KBM-7 (cell line): Measurements from ENCODE around the gene NAT16.

Experiments used
- DNase-seq: peaks from one replicate; pipeline ENCODE4 v3.0.0-alpha.2; 2015
- in situ Hi-C: fragments of 300-500 bp; cut with MboI; formaldehyde crosslinking; loops from 2 replicates; pipeline ENCODE4 v1.14.3; 2020; ENCODE audit warnings: low sequenced_read_pairs, low pct_unique_long_range_greater_than_20kb, mixed read lengths

Gene NAT16

DNA sequence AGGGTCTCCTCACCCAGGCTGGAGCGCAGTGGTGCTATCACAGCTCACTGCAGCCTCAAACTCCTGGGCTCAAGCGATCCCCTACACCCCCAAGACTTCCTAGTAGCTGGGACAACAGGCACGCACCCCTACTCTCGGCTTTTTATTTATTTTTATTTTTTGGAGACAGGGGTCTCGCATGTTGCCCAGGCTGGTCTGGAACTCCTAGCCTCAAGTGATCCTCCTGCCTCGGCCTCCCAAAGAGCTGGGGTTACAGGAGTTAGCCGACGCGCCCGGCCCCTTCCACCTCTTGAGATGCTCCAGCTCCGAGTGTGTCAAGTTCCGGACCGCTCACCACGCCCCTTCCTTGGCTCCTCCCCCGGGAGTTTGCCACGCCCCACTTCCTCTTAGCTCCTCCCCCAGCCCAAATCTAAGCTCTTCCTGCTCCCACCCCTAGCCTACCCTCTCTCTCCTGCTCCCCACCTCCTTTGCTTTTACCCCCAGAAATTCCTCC, 6.3 kb downstream of the NAT16 start:
- in situ Hi-C loops = no loop called here
- peak; percentile 81 for DNase-seq

DNA sequence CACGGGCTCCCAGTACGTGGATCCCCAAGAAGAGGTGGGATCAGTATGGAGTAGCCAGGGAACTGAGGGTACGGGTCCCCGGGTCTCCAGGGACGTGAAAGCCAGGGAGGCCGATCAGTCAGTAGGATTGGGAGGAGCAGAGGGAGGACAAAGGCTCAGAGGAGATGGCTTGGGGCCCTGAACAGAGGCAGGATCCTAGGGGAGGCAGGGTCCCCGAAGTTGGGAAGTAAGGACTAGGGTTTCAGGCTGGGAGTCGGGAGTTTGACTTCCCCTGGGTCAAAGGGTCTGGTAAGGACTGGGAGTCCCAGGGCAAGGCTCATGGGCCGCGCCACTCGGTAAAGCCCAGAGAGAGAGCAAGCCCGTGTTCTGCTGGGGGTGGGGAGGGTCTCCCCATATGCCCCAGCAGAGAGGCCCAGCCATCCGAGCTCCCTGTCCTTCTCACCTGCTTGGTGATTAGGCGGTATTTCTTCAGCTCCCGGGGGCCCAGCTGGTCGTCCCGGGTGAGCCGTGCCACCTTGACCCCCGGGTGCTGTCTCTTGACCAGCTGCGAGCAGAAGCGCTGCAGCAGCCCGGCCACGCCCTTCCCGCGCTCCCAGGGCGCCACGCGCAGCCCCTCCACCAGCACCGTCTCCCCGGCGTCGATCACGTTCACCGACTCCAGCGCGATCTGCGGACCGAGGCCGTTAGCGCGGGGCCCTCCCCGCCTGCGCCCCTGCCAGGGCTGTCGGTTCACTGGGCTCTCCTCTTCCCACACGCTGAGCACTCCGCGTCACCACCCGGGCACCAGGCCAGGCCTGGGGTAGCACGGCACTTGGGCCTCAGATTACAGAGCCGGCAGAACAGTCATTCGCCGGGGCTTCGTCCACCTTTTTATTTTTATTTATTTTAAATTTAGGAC, 7.0 kb downstream of the NAT16 start:
- in situ Hi-C loops = no loop called here
- no peak for DNase-seq

DNA sequence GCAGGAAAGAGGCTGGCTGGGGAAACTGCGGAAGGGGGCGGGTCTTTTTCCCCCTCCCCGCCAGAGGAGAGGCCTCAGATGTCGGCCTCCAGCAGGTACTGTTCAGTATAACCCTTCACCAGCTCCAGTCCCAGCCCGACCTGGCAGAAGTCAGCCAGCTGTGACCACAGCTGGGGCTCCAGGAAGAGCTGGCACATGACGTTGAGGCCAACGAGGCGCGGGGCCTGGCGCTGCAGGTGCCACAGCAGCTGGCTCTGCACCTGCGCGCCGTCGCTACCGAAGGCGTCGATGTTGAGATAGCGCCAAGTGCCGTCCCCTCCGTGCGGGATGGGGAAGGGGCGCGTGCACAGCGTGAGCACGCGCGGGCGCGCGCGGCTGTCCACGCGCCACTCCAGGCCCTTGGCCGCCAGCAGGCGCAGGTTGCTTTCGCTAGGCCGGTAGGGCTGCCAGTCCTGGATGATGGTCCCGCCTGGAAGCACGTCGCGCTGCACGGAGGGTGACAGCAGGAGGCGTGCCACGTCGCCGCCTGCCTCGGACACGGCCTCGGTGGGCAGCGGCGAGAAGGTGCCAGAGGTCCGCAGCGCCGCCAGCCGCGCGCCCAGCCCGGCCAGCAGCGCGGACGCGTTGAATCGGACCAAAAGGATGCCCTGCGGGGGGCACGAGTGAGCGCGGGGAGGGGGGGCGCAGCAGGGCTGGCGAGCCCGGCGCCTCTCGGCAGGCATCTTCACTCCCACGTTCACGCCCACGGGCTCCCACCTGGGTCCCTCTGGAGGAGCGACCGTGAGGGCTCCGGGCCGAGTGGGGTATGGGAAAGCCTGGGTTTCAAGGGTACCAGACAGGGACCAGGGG, 7.9 kb downstream of the NAT16 start:
- DNase-seq = no peak
- in situ Hi-C loops = no loop called here

DNA sequence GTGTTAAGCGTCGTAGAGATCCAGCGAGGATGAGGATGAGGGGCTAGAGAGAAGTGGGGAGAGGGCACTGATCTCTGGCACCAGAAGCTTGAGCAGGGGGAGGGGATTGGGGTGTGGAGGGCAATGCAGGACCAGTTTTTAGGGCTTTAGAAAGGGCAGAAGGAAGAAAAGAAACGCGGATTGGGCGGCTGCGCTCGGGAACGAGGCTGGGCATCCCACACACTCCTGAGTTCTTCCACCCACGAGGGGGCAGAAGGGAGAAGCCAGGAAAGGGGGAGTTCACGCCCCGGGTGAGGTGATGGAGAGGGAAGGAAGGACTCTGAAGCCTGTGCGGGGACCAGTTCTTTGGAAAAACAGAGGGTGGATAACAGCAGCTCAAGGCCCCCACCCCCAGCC, 8.7 kb downstream of the NAT16 start:
- in situ Hi-C loops = no loop called here

GRCh38 chr7:101170617-101171441, 9.3 kb downstream of the NAT16 start:
- in situ Hi-C loops = no loop called here
- DNase-seq = no peak

More for the DNA sequence above, 8.7 kb downstream of the NAT16 start:
- DNase-seq = no peak

DNA sequence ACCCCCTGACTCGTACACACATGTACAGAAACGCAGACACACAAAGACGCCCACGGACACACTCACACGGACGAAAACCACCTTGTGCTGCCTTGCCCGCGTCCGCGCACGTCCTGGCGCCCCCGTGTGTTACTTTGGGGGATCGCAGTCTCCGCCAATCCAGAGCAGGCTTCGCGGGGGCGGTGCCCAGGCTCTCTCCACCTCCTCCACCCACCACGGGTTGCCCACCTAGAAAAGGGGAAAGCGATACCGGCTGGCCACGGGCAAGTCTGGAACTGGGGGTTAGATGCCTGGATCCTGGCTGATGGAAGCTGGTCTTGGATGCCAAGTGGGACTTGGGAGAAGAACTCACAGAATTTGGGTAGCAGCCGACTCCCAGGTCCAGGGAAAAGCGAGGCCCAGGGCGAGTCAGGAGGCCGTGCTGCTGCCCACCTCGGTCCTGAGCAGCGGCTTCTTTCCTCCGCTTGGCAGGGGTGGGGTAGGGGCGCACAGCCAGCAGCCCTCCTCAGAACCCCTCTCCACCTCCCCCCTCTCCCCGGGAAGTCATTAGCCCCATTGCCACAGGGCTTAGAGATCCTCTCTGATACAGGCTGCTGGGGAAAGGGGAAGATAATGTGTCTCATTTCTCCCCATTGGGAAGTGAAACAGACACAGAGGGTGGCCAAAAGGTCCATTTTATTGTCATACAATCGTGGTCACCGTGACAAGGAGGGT, 10.1 kb downstream of the NAT16 start:
- DNase-seq = peak; percentile 80
- in situ Hi-C loops = no loop called here

- no peak for DNase-seq
- in situ Hi-C loops = no loop called here
These were observed 10.8 kb downstream of the NAT16 start for GRCh38 chr7:101169110-101169837.

DNA sequence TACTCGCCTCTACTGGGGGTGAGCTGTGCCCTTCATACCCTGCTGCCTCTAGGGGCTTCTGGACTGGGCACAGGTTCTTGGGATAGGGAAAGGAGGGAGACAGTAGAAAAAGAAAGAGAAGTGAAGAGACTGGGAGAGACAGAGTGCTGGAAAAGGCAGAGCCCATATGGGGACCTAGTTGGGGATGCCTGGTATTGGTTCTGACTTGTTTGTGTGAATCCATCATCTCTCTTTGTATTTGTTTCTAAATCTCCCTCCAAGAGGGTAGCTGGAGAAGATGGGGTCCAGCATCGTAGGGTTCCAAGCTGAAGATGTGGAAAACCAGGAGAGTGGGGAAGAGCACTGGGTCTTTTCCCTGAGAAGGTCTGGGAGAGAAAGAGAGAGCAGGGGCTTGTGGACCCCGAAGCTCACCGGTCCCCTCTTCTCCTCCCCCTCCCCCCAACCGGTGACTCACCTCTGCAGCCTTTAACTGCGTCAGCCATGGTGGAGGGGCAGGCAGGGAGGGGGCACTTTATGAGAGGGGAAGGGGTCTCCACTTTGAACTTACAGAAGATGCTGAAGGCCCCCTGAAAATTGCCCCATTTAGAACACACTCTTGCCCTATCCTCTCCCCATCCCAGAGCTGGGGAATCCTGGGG, 11.6 kb downstream of the NAT16 start:
- no peak for DNase-seq
- in situ Hi-C loops = no loop called here

GRCh38 chr7:101167645-101168411, 12.3 kb downstream of the NAT16 start:
- in situ Hi-C loops = no loop called here
- no peak for DNase-seq

DNA sequence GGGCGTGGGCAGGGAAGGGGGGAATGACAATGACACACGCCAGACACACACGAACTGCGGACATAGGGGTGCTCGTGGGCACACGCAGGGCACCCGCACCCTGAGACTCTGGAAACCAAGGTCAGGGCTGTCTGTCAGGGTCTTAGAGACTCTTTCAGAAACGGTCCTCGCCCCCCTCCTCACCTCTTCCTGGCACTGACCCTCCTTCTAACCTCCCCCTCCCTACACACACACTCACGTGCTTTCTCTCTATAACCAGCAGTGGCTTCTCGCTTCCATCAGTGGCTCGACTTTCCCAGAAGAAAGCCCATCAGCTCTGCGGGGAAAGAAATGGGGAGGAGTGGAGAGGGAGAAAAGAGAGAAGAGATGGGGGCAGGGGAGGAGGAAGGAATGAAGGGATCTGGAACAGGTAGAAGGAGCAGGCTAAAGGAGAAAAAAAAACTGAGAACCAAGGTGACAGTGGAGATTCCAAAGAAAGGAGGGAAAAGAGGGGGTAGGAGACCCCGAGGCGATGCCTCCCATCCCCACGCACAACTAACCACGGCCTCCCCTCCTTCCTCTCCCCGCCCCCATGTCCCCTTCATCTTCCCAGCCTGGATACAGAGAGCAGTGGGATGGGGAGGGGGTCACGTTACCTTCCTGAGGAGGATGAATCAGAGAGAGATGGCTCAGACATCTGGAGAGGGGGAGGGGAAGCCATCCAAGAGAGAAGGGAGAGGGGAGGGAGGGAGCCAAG, 13.0 kb downstream of the NAT16 start:
- in situ Hi-C loops = no loop called here
- no peak for DNase-seq

DNA sequence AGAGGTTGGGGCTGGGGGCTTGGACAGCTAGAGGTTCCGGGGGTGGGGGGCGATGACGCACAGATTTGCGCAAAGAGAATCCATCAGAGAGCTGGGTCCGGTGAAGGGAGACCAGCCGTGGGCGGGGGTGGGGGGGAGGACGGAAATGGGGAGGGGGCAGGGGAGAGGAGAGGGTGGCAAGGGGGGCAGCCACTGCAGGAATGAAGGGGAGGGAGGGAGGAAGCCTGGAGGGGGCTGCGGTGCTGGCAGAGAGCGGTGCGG, 13.5 kb downstream of the NAT16 start:
- in situ Hi-C loops = no loop called here
- DNase-seq = no peak

GRCh38 chr7:101165958-101166647, 14.0 kb downstream of the NAT16 start:
- DNase-seq = no peak
- in situ Hi-C loops = no loop called here

- DNase-seq = peak; percentile 96
- in situ Hi-C loops = no loop called here
These were observed 14.8 kb downstream of the NAT16 start, which contains the start of gene VGF for GRCh38 chr7:101165075-101165957. Gene VGF, minus strand, starts transcription at chr7:101165569. Its CDS starts 726 bp downstream, at chr7:101164843.

DNA sequence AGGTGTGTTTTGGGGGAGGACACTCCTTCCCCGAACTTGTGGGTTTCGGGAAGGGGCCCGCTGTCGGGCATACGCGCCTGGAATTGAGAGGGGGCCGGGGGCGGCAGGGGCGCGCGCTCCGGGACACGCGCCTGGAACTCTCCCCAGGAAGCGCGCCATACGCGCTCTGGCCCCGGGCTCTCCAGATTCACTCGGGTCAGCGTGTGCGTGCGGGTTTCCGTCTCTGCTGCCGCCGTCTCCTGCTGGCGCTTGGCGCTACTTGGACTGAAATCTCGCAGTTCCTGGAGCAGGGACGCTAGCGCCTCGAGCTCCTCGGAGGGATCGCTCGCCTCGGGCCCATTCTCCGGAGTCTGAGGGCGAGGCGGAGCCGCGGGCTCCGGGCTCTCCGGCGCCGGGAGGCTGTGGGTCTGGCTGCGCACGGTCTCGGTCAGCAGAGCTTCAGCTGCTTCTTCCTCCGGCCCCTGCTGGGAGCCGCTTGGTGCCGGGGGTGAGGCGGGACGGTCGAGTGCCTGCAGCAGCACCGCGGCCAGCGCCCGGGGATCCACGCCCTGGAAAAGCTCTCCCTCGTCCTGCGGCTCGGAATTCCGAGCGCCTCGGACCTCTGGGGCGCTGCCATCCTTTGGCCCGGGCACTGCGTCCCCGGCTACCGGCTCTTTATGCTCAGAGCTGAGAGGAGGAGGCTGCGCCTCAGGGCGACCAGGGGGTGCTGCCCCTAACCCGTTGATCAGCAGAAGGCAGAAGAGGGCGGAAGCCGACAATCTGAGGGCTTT, 15.8 kb downstream of the NAT16 start:
- in situ Hi-C loops = no loop called here
- no peak for DNase-seq
